Peyer's patch (tissue), 4 donors: ENCODE results near the gene MKRN2OS.

Experiments
- CTCF ChIP-seq, 6 experiments: fragments of 450-650 bp in 4 of 6; fragments of 200-600 bp in 2 of 6; sonication (generic) in 1 of 6; IDR thresholded peaks; one replicate each; pipeline ENCODE4 v1.5.1; 2017 to 2019; ENCODE audit warnings: antibody characterized with exemption in 6 of 6, mild to moderate bottlenecking in 3 of 6, moderate library complexity in 1 of 6
- POLR2A ChIP-seq, 2 donors: fragments of 450-650 bp; IDR thresholded peaks; one replicate each; pipeline ENCODE4 v1.5.1; 2017; ENCODE audit warnings: antibody characterized with exemption in 2 of 2, mild to moderate bottlenecking in 2 of 2, moderate library complexity in 2 of 2

GRCh38 chr3:12499474-12499873, 45.8 kb downstream of the MKRN2OS start:
- TF ChIP-seq CTCF (IDR thresholded peaks at IDR 0.05) (no peak), POLR2A (IDR thresholded peaks at IDR 0.05) (no peak)
